SK-N-SH (cell line): ENCODE results near the gene KCNC2.

Source experiments
- EP300 ChIP-seq, 2 experiments: IDR thresholded peaks; 2 replicates each; pipeline versions ENCODE4 v1.4.0 to v1.6.1; 2012; ENCODE audit warnings: borderline replicate concordance in 1 of 2, low read depth in 1 of 2, low read length in 1 of 2
- MXI1 ChIP-seq: IDR thresholded peaks from 2 replicates; pipeline ENCODE4 v1.6.1; 2012; ENCODE audit warnings: mild to moderate bottlenecking, low read depth, low read length, improper control_type of control experiment
- RAD21 ChIP-seq: IDR thresholded peaks from 2 replicates; pipeline ENCODE4 v1.6.1; 2012; ENCODE audit warnings: mild to moderate bottlenecking, low read length
- RFX5 ChIP-seq: IDR thresholded peaks from 2 replicates; pipeline ENCODE4 v1.6.1; 2012; ENCODE audit warnings: mild to moderate bottlenecking, improper control_type of control experiment, low read length
- SIN3A ChIP-seq: IDR thresholded peaks from 2 replicates; pipeline ENCODE4 v1.6.1; 2012; ENCODE audit warnings: low read depth, mild to moderate bottlenecking, low read length, moderate library complexity, borderline replicate concordance
- SMC3 ChIP-seq: IDR thresholded peaks from 2 replicates; pipeline ENCODE4 v1.6.1; 2012; ENCODE audit warnings: low read depth, low read length, improper control_type of control experiment
- TCF12 ChIP-seq: IDR thresholded peaks from 2 replicates; pipeline ENCODE4 v1.4.0; 2012
- TF ChIP-seq, protein P1 (sequence below): IDR thresholded peaks from 2 replicates; pipeline ENCODE4 v1.6.1; 2012; ENCODE audit warnings: mild to moderate bottlenecking, low read depth, low read length, moderate library complexity
- TF ChIP-seq, protein P2 (sequence below): fragments of 200-600 bp; sonication (generic); IDR thresholded peaks from 2 replicates; pipeline ENCODE4 v1.6.1; 2017; ENCODE audit warnings: antibody characterized with exemption, mild to moderate bottlenecking, moderate library complexity
- TF ChIP-seq, protein P3 (sequence below): fragments of 150-350 bp; IDR thresholded peaks from 2 replicates; pipeline ENCODE4 v1.6.1; 2017; ENCODE audit warnings: antibody characterized with exemption, low read length, low read depth, borderline replicate concordance
- TF ChIP-seq, protein P4 (sequence below): IDR thresholded peaks from 2 replicates; pipeline ENCODE4 v1.4.0; 2012; ENCODE audit warnings: low read depth, borderline replicate concordance
- TF ChIP-seq, protein P5 (sequence below): IDR thresholded peaks from 2 replicates; pipeline ENCODE4 v1.4.0; 2012; ENCODE audit warnings: low read depth

DNA sequence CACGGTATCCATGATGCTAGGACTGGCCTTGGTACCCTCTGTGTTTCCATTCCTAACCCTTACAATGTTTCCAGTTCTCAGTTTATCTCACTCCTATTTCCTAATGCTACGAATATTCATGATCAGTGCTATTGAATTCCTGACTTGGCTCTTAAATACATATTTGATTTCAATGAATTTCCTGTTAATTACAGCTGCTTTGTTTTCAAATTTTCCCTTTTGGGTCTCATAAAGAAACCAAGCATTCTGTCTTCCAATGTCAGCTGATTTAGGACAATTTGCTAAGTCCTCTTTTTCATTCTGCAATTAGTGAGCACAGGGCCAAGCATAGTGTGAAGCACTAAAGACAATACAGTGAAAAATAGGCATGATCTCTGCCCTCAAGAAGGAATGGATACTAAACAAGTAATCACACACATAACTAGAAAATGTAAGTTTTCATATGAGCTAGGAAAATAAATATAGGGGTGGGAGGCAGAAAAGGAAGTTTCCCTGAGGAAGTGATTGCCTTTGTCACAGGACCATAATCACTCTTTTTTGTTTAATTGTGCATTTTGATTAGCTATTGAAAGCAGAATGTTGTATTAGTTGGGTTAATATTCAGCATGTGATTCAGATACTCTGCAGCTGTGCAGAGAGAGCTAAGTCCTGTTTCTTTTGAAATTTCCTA lies 88.5 kb downstream of the KCNC2 start:
- TF ChIP-seq RAD21 (no peak), SMC3 (no peak), EP300 (IDR thresholded peaks at IDR 0.05; ENCODE audit: borderline replicate concordance in 1 of 2, low read depth in 1 of 2, low read length in 1 of 2) (no peak), RFX5 (no peak), MXI1 (no peak), TCF12 (no peak), SIN3A (no peak)
- TF ChIP-seq, protein P1, sequence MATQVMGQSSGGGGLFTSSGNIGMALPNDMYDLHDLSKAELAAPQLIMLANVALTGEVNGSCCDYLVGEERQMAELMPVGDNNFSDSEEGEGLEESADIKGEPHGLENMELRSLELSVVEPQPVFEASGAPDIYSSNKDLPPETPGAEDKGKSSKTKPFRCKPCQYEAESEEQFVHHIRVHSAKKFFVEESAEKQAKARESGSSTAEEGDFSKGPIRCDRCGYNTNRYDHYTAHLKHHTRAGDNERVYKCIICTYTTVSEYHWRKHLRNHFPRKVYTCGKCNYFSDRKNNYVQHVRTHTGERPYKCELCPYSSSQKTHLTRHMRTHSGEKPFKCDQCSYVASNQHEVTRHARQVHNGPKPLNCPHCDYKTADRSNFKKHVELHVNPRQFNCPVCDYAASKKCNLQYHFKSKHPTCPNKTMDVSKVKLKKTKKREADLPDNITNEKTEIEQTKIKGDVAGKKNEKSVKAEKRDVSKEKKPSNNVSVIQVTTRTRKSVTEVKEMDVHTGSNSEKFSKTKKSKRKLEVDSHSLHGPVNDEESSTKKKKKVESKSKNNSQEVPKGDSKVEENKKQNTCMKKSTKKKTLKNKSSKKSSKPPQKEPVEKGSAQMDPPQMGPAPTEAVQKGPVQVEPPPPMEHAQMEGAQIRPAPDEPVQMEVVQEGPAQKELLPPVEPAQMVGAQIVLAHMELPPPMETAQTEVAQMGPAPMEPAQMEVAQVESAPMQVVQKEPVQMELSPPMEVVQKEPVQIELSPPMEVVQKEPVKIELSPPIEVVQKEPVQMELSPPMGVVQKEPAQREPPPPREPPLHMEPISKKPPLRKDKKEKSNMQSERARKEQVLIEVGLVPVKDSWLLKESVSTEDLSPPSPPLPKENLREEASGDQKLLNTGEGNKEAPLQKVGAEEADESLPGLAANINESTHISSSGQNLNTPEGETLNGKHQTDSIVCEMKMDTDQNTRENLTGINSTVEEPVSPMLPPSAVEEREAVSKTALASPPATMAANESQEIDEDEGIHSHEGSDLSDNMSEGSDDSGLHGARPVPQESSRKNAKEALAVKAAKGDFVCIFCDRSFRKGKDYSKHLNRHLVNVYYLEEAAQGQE: no peak
- TF ChIP-seq, protein P2, sequence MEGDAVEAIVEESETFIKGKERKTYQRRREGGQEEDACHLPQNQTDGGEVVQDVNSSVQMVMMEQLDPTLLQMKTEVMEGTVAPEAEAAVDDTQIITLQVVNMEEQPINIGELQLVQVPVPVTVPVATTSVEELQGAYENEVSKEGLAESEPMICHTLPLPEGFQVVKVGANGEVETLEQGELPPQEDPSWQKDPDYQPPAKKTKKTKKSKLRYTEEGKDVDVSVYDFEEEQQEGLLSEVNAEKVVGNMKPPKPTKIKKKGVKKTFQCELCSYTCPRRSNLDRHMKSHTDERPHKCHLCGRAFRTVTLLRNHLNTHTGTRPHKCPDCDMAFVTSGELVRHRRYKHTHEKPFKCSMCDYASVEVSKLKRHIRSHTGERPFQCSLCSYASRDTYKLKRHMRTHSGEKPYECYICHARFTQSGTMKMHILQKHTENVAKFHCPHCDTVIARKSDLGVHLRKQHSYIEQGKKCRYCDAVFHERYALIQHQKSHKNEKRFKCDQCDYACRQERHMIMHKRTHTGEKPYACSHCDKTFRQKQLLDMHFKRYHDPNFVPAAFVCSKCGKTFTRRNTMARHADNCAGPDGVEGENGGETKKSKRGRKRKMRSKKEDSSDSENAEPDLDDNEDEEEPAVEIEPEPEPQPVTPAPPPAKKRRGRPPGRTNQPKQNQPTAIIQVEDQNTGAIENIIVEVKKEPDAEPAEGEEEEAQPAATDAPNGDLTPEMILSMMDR: no peak
- TF ChIP-seq, protein P3, sequence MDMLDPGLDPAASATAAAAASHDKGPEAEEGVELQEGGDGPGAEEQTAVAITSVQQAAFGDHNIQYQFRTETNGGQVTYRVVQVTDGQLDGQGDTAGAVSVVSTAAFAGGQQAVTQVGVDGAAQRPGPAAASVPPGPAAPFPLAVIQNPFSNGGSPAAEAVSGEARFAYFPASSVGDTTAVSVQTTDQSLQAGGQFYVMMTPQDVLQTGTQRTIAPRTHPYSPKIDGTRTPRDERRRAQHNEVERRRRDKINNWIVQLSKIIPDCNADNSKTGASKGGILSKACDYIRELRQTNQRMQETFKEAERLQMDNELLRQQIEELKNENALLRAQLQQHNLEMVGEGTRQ: no peak
- TF ChIP-seq, protein P4, sequence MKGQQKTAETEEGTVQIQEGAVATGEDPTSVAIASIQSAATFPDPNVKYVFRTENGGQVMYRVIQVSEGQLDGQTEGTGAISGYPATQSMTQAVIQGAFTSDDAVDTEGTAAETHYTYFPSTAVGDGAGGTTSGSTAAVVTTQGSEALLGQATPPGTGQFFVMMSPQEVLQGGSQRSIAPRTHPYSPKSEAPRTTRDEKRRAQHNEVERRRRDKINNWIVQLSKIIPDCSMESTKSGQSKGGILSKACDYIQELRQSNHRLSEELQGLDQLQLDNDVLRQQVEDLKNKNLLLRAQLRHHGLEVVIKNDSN: no peak
- TF ChIP-seq, protein P5, sequence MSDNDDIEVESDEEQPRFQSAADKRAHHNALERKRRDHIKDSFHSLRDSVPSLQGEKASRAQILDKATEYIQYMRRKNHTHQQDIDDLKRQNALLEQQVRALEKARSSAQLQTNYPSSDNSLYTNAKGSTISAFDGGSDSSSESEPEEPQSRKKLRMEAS: no peak
